ENCODE results near the gene KRTAP4-7. TPM values are rescaled to one million over a fixed set of nuclear protein-coding genes. Genes with fewer than 3 reads are reported as not detected.
"Not testable (repeated sequence)": the region's sequence is repeated elsewhere in the genome, so short reads cannot be mapped to it uniquely, and the experiment has no call there.

Gene KRTAP4-7
- total and polyA plus RNA-seq, 9 donors: not detected

GRCh38 chr17:41065016-41065689 is 18.8 kb upstream of the KRTAP4-7 start:
- H3K4me3 ChIP-seq (ENCODE audit: low read length); H3K27me3 ChIP-seq (ENCODE audit: control insufficient read depth, insufficient read depth, low read length): not testable (repeated sequence)
- 100% methylated on average over 2 of the region's 16 CpGs for WGBS (ENCODE audit: insufficient coverage)

GRCh38 chr17:41065829-41066624 is 17.9 kb upstream of the KRTAP4-7 start, which contains the start of gene KRTAP2-4:
Gene KRTAP2-4, minus strand, starts transcription at chr17:41065879. Its CDS starts 34 bp downstream, at chr17:41065845.
- 67% methylated on average over 1 of the region's 6 CpGs for WGBS (ENCODE audit: insufficient coverage)
- H3K27me3 ChIP-seq (ENCODE audit: control insufficient read depth, insufficient read depth, low read length): no peaks in the 10 kb centered on the region
- DNase-seq: no peak
- no peak within 1 kb of the TSS for H3K27ac ChIP-seq (ENCODE audit: low read length)
- no peaks in the 10 kb centered on the region for H3K36me3 ChIP-seq (ENCODE audit: control insufficient read depth, insufficient read depth, low read length)
- no peak within 1 kb of the TSS for H3K4me3 ChIP-seq (ENCODE audit: low read length)
- no peaks in the 10 kb centered on the region for H3K4me1 ChIP-seq (ENCODE audit: control insufficient read depth, insufficient read depth, low read length)
- no peaks in the 10 kb centered on the region for H3K9me3 ChIP-seq (replicated peaks; ENCODE audit: control insufficient read depth, low read depth, low read length)

More at GRCh38 chr17:41065016-41065689, 18.8 kb upstream of the KRTAP4-7 start:
- not testable (repeated sequence) for H3K36me3 ChIP-seq (ENCODE audit: control insufficient read depth, insufficient read depth, low read length); DNase-seq; H3K9me3 ChIP-seq (replicated peaks; ENCODE audit: control insufficient read depth, low read depth, low read length); H3K27ac ChIP-seq (ENCODE audit: low read length); H3K4me1 ChIP-seq (ENCODE audit: control insufficient read depth, insufficient read depth, low read length)

DNA sequence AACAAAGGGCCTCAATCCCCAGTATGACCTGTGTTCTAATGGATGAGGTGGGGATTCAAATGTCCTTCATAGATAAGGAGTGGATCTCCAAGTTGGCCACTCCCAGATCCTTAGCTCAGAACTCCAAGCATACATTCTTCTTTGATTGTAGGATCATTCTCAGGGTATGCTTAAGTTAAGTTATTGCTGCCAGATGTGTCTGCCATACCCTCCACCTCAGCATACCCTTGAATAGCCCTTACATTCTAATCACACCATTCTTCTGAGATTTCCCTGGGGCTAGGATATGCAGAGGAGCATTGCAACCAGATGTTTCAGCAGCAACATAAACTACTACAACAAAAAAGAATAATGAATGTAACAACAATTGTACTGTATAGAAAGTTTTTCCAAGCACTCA is 16.7 kb upstream of the KRTAP4-7 start:
- Histone ChIP-seq H3K27ac (ENCODE audit: low read length) (no peak overlapping the region), H3K27me3 (ENCODE audit: control insufficient read depth, insufficient read depth, low read length) (no peaks in the 10 kb centered on the region), H3K4me3 (ENCODE audit: low read length) (no peak overlapping the region), H3K36me3 (ENCODE audit: control insufficient read depth, insufficient read depth, low read length) (no peaks in the 10 kb centered on the region), H3K9me3 (replicated peaks; ENCODE audit: control insufficient read depth, low read depth, low read length) (no peaks in the 10 kb centered on the region), H3K4me1 (ENCODE audit: control insufficient read depth, insufficient read depth, low read length) (no peaks in the 10 kb centered on the region)
- DNase-seq: no peak

- Histone ChIP-seq H3K9me3 (replicated peaks; ENCODE audit: control insufficient read depth, low read depth, low read length) (no peaks in the 10 kb centered on the region), H3K27me3 (ENCODE audit: control insufficient read depth, insufficient read depth, low read length) (no peaks in the 10 kb centered on the region), H3K4me3 (ENCODE audit: low read length) (no peak overlapping the region), H3K27ac (ENCODE audit: low read length) (no peak overlapping the region), H3K4me1 (ENCODE audit: control insufficient read depth, insufficient read depth, low read length) (no peaks in the 10 kb centered on the region), H3K36me3 (ENCODE audit: control insufficient read depth, insufficient read depth, low read length) (no peaks in the 10 kb centered on the region)
- WGBS (ENCODE audit: insufficient coverage): 75% methylated on average over 1 of the region's 3 CpGs
- DNase-seq: no peak
These were observed 14.9 kb upstream of the KRTAP4-7 start for GRCh38 chr17:41069031-41069430.

GRCh38 chr17:41071606-41072360 is 12.2 kb upstream of the KRTAP4-7 start:
- 71% methylated on average over 3 of the region's 5 CpGs for WGBS (ENCODE audit: insufficient coverage)
- peak; percentile 17 for DNase-seq
- Histone ChIP-seq H3K9me3 (replicated peaks; ENCODE audit: control insufficient read depth, low read depth, low read length) (no peaks in the 10 kb centered on the region), H3K27me3 (ENCODE audit: control insufficient read depth, insufficient read depth, low read length) (no peaks in the 10 kb centered on the region), H3K4me1 (ENCODE audit: control insufficient read depth, insufficient read depth, low read length) (no peaks in the 10 kb centered on the region), H3K36me3 (ENCODE audit: control insufficient read depth, insufficient read depth, low read length) (no peaks in the 10 kb centered on the region), H3K4me3 (ENCODE audit: low read length) (no peak overlapping the region), H3K27ac (ENCODE audit: low read length) (no peak overlapping the region)

DNA sequence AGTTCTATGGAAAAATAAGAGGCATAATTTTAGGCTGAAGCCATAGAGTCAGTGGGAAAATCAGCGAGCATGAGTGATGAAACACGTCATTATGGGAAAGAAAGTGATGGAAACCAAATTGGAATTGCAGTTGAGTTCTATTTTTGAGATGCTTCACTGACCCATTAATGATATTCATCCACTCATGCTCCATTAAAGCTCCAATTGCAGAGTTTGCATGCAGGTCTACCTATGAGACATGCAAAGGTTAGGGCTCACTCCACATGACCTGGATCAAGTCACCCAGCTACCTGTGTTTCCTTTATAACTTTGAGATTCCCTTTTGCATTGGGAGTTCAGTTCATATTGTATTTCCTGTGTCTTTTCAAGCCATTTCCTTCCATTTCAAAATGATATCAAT is 10.3 kb upstream of the KRTAP4-7 start:
- Histone ChIP-seq H3K4me1 (ENCODE audit: control insufficient read depth, insufficient read depth, low read length) (no peaks in the 10 kb centered on the region), H3K36me3 (ENCODE audit: control insufficient read depth, insufficient read depth, low read length) (no peaks in the 10 kb centered on the region), H3K9me3 (replicated peaks; ENCODE audit: control insufficient read depth, low read depth, low read length) (no peaks in the 10 kb centered on the region), H3K27ac (ENCODE audit: low read length) (no peak overlapping the region), H3K27me3 (ENCODE audit: control insufficient read depth, insufficient read depth, low read length) (no peaks in the 10 kb centered on the region), H3K4me3 (ENCODE audit: low read length) (no peak overlapping the region)
- no peak for DNase-seq
- WGBS (ENCODE audit: insufficient coverage): no CpG with 5 or more reads among the region's 2 CpGs

DNA sequence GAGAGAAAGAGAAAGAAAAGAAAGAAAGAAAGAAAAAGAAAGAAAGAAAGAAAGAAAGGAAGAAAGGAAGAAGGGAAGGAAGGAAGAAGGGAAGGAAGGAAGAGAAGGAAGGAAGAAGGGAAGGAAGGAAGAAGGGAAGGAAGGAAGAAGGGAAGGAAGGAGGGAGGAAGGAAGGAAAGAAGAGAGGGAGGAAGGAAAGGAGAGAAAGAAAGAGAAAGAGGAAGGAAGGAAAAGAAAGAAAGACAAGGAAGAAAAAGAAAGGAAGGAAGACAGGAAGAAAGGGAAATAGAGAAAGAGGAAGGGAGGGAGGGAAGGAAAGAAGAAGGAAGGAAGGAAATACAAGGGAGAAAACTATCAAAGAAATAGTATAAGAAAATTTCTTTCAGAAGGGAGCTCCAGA is 7.2 kb upstream of the KRTAP4-7 start:
- no peaks in the 10 kb centered on the region for H3K9me3 ChIP-seq (replicated peaks; ENCODE audit: control insufficient read depth, low read depth, low read length)
- no peak for DNase-seq
- no peak overlapping the region for H3K27ac ChIP-seq (ENCODE audit: low read length)
- no peaks in the 10 kb centered on the region for H3K4me1 ChIP-seq (ENCODE audit: control insufficient read depth, insufficient read depth, low read length)
- H3K27me3 ChIP-seq (ENCODE audit: control insufficient read depth, insufficient read depth, low read length): no peaks in the 10 kb centered on the region
- H3K4me3 ChIP-seq (ENCODE audit: low read length): no peak overlapping the region
- no peaks in the 10 kb centered on the region for H3K36me3 ChIP-seq (ENCODE audit: control insufficient read depth, insufficient read depth, low read length)

DNA sequence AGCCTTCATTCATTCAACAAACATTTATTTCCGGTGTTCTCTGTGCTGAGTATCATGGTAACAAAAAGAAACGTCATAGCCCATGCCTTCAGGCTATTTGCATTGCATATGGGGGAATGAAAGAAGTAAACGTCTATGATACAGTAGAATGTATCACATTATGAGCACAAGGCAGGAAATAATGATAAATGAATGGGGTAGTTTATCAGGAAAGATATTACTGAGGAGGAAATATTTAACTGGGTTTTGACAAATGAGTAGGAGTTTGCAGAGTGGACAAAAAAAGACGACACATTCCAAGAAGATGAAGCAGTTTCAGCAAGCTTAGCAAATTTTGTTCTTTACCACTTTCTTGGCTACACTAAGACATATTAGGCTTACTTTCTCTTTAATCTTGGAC is 1.3 kb upstream of the KRTAP4-7 start:
- Histone ChIP-seq H3K9me3 (replicated peaks; ENCODE audit: control insufficient read depth, low read depth, low read length) (no peaks in the 10 kb centered on the region), H3K4me3 (ENCODE audit: low read length) (no peak overlapping the region), H3K27ac (ENCODE audit: low read length) (no peak overlapping the region), H3K4me1 (ENCODE audit: control insufficient read depth, insufficient read depth, low read length) (no peaks in the 10 kb centered on the region), H3K36me3 (ENCODE audit: control insufficient read depth, insufficient read depth, low read length) (no peaks in the 10 kb centered on the region), H3K27me3 (ENCODE audit: control insufficient read depth, insufficient read depth, low read length) (no peaks in the 10 kb centered on the region)
- WGBS (ENCODE audit: insufficient coverage): 75% methylated on average over 1 of the region's 4 CpGs
- DNase-seq: no peak

GRCh38 chr17:41083427-41083826 is 523 bp upstream of the KRTAP4-7 start:
- H3K27me3 ChIP-seq (ENCODE audit: control insufficient read depth, insufficient read depth, low read length); H3K4me1 ChIP-seq (ENCODE audit: control insufficient read depth, insufficient read depth, low read length); H3K27ac ChIP-seq (ENCODE audit: low read length); DNase-seq; H3K4me3 ChIP-seq (ENCODE audit: low read length); H3K36me3 ChIP-seq (ENCODE audit: control insufficient read depth, insufficient read depth, low read length); H3K9me3 ChIP-seq (replicated peaks; ENCODE audit: control insufficient read depth, low read depth, low read length): not testable (repeated sequence)
- no CpG with 5 or more reads among the region's 2 CpGs for WGBS (ENCODE audit: insufficient coverage)

DNA sequence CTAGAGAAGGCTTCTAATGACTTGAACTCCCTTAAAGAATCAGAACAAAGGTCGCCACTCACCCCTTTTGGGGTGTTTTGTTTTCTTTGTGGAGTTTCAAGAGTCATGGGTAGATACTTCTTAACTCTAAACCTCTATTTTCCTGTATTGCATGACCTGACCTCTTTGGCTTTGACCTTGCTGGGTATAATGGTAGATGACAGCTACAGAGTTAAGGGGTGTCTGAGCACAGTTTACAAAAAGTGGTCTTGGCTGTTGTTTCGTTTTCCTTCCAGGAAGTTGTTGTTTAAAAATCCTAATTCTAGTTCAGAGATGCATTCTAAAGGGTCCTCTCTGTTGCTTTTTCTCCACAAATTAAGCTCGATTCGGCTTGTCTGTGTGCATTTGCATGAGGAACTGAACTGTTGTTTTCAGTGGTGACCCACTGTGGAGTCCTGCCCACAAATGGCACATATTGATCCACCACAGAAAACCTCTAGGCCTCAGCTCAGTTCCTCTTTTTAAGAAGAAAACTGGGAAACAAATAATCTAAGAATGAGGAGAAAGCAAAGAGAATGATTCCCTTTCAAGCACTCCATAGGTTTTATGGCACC is 4.9 kb downstream of the KRTAP4-7 start:
- H3K4me1 ChIP-seq (ENCODE audit: control insufficient read depth, insufficient read depth, low read length); DNase-seq; H3K27ac ChIP-seq (ENCODE audit: low read length); H3K27me3 ChIP-seq (ENCODE audit: control insufficient read depth, insufficient read depth, low read length); H3K9me3 ChIP-seq (replicated peaks; ENCODE audit: control insufficient read depth, low read depth, low read length); H3K36me3 ChIP-seq (ENCODE audit: control insufficient read depth, insufficient read depth, low read length); H3K4me3 ChIP-seq (ENCODE audit: low read length): not testable (repeated sequence)
- WGBS (ENCODE audit: insufficient coverage): no CpG with 5 or more reads among the region's 4 CpGs

Measured in muscle of leg (tissue), 11 donors.